DMS53 (cell line): ENCODE measurements around the gene DNAH17.
"Not testable (repeated sequence)": the region's sequence is repeated elsewhere in the genome, so short reads cannot be mapped to it uniquely, and the experiment has no call there.

ENCODE experiments used
- DNase-seq: peaks from one replicate; lab custom pipeline; 2025; lab: John Stamatoyannopoulos, UW

The DNAH17 gene

DNA sequence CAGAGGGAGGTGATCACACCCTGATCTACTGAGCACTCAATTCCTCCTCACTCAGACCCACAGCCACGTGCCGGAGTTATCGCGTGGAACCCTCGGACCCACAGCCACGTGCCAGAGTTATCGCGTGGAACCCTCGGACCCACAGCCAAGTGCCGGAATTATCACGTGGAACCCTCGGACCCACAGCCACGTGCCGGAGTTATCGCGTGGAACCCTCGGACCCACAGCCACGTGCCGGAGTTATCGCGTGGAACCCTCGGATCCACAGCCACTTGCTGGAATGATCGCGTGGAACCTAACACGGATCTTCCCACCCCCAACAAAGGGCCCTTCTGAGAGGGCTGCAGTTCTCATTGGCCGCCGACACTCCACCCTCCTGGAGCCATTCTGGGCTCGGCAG, 101.0 kb downstream of the DNAH17 start:
- DNase-seq, result no peak

DNA sequence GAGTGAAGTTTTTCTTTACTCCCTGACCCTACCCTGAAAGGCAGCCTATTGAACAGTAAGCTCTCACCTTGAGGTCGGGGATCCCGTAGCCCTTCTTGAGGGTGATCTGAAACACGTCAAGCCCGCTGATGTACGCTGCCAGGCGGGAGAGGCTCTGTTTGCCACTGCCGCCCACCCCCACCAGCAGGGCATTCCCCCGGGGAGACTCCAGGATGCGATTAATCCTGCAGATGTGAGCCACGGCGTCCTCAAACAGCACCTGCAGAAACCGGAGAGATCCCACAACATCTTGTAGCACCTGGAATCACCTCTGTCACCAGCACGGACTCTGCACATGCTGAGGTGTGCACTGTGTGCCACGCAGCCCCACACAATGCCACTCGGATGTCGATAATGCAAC, 102.0 kb downstream of the DNAH17 start:
- no peak for DNase-seq

DNA sequence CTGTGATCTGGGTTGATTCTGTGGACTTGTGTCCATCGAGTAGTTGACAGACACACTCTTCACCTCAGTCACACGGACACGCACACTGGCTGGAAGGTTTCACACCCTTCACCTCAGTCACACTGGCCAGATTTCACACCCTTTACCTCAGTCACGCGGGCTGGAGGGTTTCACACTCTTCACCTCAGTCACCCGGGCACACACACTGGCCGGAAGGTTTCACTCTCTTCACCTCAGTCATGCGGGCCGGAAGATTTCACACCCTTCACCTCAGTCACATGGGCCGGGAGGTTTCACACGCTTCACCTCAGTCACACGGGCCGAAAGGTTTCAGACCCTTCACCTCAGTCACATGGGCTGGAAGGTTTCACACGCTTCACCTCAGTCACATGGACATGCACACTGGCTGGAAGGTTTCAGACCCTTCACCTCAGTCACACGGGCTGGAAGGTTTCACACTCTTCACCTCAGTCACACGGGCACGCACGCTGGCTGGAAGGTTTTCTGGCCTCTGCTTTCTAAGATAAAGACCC, 102.5 kb downstream of the DNAH17 start:
- no peak for DNase-seq

DNA sequence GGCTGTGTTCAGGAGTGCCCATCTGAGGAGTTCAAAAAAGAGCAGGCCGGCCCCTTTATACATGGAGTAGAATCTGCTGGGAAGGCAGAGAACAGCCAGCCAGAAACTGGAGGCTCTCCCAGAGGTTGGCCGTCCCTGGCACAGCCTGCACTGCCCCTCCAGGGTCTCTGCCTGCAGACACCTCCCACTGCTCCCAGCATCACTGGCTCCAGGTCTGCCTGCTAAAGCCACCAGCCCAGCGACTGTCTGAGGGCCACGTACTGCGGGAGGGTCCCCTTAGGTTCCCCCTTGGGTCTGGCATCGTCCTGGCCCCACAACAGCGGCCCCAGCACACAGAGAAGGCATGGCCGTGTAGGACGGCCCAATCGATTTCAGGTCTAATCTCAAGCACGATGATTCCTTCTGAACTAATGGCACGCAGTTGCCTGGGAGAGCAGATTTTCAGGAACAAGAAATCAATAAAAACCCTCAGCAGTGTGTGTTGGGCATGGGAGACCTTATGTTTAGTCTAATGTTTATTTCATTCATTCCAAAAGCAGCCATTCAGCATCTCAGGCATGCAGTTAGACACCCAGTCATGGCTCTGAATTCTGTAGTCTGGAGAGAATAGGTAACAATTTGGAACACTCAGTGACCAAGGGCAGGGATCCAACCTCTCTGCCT, 103.1 kb downstream of the DNAH17 start:
- no peak for DNase-seq

DNA sequence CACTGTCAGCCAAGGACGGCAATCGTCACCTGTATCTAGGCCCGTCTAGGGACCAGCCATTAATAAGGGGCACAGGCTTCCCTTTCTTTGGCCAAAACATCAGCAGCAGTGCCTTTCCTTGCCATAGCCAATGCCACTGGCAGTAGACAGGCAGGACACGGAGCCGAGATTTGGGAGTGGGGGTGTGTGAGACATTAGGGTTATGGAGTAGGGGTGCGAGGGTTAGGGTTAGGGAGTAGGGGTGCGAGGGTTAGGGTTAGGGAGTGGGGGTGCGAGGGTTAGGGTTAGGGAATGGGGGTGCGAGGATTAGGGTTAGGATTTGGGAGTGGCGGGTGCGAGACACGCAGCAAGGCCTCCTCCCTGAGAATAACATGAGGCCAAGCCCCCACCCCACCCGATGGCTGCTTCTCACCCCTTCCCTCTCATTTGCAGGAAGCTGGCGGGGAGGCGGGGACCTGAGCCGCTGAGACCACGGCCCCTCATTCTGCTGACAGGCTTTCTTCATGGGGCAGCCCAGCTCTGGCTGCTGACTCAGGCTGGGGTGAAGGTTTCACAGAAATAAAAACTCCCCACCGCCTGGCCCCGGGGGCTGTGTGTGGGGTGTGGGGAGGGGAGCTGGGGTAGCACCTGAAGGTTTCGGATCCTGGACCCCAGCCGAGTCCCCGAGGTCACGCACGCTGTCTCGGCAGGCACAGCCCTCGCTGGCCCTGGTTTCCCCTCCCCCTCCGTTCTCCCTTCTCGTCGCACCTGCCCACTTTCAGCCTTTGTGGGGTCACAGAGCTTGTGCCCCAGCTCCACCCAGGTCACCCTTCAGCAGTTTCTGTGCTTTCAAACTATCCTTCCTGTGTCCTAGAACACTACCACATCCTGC, 104.9 kb downstream of the DNAH17 start:
- DNase-seq, result no peak

DNA sequence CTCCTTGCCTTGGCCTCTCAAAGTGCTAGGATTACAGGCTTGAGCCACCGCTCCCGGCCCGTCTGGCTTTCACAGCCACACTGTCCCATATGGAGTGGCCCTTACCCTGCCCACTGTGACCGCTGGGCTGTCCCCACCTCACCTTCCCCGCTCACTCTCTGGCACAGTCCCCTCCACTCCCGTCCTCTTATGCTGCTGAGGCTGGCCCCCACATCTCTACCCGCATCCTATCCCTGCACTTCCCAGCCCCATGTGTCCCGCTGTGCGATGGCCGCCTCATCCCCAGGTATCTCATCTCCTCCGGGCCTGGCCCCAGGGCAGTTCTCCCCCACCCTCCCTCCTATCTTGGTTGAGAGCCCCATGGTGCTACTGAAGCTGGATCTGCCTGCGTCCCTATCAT, 105.6 kb downstream of the DNAH17 start:
- no peak for DNase-seq

DNA sequence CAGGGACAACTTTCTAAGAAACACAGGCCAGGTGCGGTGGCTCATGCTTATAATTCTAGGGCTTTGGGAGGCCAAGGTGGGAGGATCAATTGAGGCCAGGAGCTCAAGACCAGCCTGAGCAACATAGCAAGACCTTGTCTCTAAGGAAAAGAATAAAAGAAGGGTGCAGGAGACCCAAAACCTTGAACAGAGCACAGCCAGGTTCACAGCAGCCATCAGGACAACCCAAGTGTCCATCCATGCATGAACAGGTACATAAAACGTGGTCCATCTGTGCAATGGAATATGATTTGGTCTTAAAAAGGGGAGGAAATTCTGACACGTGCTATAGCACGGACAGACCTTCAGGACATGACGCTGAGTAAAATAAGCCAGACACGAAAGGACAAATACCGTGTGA, 107.8 kb downstream of the DNAH17 start:
- no peak for DNase-seq

DNA sequence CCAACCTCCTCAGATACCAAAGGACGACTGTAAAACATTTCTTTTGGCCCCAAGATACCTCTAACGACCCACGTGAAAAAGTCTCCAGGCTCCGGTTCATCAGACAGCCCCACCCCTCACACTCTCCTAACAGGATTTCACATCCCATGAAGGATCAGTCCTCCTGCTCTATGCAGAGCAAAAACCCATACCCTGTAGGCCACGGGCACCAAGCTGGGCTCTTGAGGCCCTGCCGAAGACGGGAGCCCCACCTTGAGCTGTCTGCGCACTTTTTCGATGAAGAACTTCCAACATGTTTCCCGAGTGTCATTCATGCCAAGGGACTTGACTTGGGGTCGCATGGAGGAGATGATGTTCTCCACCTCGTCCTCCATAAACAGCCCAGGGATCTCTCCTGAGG, 108.8 kb downstream of the DNAH17 start:
- no peak for DNase-seq

DNA sequence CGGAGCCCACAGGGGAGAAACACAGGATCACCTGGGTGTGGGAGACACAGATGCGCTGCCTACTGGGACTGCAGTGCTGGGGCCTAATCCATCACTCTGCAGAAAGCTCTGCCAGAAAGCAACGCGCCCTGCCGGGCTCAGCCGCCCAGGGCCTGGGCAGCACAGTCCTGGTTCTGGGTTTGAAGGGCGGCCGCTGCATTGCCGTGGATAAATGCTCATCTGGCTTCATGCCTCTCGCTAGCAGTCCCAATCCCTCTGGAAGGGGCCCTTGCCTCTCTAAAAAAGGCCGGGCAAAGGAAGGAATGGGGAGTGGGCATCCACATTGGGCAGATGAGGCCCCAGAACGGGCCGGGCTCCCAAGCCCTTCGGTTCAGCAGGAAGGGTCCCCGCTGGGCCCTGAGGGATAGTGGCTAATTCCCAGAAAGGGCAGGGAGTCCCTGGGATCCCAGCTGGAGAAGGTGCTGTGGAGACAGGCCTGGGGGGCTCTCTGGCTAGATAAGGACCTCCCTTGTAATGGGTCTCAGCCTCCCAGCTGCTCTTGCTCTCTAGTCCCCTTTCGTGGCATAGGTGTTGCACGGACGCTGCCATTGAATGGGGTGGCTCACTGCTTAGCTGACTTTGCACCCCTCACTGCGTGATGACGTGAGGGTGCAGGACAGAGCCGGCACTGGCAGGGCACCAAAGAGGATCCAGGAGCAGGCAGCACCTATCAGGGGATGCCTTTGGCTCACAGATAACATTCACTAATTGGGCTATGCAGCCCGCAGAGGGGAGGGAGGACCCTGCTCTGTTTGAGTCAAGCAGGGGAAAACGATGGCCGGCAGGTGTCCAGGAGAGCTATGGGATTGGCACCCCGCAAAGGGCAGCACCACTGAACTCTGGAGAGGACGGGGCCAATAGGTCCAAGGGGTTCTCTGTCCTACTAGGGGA, 110.1 kb downstream of the DNAH17 start:
- DNase-seq, result no peak

DNA sequence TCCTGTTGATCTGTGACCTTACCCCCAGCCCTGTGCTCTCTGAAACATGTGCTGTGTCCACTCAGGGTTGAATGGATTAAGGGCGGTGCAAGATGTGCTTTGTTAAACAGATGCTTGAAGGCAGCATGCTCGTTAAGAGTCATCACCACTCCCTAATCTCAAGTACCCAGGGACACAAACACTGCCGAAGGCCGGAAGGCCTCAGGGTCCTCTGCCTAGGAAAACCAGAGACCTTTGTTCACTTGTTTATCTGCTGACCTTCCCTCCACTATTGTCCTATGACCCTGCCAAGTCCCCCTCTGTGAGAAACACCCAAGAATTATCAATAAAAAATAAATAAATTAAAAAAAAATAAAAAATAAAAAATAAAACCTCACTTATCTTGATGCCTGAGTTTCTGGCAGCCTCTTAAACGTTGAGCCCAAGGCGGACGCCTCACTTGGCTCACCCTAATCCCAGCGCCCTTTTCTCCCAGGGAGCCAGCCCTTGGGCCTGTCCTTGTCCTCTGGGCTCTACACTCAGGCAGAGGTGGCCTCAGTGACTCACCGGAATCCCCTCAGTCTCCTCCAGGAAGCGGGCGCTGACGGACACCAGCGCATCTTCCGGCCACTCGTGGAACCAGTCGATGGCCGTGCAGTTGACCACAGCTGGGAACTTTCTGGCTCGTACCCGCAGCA, 110.9 kb downstream of the DNAH17 start:
- not testable (repeated sequence) for DNase-seq

DNA sequence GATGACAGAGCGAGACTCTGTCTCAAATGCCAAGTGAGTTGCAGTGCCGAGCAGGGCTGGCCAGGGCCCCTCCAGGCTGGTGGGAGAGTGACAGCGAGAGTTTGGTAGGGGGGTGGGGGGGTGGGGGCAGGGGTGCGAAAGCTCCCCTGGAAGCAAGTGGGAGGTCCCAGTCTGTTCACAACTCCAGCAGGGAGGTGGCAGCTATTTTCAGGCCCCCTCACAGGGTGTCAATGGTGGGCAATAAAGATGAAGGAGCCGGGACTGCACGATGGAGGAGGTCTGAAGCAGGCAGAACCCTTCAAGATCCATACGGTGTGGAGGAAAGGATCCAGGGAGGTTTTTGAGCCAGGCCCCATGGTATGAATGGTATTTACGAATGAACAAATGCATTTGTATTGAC, 115.0 kb downstream of the DNAH17 start:
- no peak for DNase-seq

DNA sequence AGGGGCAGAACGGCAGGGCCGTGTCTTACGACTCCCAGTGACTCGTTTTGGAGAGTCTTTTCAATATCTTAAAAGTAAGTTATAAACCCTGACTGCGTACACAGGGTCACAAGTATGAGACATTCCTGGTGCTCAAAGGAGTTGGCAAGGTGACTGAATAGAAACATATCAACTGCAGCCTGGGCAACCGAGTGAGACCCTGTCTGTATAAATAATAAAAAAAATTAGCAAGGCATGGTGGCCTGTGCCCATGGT, 115.5 kb downstream of the DNAH17 start:
- no peak for DNase-seq

DNA sequence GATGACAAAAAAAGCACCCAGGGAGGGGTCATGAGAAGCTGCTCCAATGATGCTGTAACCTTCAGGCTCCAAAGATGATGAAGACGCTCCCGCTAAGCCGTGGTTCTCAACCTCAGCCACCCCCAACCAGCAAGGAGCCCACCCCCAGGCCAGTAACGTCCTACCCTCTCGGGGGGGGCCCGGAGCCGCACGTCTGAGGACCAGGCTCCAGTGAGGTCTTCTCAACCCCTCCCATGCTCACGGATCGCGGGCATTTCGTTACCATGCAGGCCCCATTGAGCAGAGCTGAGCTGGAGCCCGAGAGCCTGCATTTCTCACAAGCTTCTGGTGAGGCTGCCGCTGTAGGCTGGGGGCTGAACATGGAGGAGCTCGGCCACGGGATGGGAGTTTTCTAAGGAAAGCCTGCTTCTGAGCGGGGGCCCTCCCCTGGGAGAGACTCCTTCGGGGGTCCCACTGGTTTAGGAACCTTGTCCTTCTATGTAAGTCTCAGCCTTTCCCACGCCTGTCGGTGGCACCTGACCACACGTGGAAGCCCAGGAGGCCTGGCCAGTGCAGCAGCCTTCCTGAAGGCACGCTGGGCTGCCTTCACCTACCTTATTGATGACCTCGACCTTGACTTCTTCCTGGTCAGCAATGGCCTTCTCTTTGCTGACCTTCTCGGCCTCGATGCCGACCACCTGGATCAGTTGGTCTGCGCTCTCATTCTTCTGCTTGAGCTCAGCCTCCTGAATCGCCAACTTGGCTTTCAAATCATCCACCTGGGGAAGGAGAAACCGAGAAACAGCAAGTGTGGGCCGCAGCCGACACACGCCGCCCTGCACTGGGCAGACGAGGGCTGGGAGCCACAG, 116.0 kb downstream of the DNAH17 start:
- DNase-seq, result no peak

DNA sequence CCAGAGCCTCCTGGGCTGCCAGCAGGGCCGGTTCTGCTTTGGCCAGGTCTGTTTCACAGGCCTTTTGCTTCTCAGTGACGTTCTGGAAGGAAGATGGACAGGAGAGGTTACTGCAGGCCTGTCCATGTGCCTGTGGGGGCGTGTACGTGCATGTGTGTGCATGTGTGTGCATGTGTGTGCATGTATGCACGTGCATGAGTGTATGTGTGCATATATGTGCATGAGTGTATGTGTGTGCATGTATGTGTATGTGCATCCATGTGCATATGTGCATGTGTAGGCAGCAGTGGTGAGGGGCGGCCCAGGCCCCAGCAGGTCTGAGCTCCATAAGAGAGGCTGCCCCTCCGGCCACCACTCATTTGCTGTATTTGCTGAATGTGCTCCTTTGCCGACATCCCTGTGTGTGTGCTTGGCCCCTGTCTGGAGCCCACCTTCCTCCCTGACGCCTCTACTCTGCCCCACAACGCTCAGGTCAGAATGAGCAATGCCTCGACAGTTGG, 117.0 kb downstream of the DNAH17 start:
- no peak for DNase-seq

DNA sequence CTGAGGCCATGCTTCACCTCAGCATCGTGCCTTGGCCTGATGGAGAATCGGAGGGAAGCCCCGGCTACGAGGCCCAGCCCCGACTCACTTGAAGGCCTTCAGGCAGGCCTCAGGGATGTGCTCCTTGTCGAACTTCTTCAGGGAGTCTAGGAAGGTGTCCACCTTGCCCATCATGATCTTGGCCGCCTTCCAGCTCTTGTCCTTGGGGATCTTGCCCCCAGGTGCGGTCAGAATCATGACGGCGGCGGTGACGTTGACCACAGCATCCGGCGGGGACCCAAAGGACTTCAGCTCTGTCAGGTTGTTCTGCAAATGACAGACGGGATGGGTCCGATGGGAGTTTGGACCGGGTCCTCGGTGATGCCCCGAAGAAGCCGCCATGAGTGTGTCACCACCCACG, 117.5 kb downstream of the DNAH17 start:
- DNase-seq, result no peak

DNA sequence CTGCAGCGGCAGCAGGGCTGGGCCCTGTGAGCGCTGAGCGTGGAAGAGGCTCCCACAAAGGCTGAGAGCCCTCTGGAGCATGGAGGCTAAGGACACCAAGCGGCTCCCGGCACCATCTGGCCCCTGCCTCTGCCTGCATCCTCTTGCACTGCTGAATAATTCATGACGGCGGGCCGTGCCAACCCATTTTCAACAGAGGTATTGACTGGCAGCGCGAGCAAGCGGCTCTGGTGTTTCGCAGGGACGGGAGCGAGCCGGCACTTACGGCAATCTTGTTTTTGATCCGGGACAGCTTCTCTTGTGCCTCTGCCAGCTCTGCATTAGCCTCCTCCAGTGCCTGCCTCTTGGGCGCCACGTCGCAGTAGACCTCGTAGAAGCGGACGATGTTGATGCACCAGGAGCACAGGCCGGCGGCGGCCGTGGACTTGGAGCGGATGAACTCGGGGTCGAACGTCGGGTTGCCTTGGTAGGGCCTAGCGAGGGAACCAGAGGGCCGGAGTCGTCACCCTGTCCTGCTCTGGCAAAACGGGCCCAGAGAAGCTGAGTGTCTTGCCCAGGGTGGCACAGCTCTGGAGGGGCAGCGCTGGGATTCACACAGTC, 118.4 kb downstream of the DNAH17 start:
- DNase-seq, result no peak

DNA sequence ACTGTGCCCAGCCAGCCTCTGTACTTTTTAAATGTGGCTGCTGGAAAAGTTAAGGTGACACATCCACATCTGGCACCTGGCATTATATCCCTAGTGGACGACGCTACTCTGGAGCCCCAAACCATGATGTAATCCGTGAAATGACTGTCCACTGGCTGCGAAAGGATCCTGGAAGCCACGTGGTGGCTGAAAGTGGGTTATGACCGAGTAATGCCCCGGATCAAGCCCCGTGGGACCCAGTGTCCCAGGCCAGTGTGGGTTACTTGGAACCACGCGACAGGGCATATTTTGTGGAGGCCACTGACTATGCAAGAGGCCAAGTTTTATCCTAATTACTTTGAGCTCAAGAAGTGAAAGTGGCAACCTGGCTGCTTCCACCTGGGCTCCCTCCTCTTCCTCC, 119.1 kb downstream of the DNAH17 start:
- no peak for DNase-seq

DNA sequence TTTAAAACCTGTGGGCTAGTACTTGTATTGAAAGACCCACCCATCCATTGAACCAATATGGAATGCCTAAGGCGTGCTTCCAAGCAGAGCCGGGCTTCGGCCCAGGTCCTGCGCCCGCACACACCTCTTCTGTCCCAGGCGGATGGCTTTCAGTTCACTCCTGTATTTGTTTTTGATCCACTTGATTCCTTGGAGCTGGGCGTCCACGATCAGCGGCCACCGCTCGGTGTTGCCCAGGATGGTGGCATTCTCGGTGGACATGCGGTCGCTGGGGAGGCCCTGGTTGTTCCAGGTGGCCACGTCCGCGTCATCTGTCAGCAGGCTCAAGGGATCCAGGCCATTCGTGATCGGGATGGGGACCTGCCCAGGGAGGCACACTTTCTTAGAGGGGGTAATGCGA, 122.8 kb downstream of the DNAH17 start:
- DNase-seq, result no peak

DNA sequence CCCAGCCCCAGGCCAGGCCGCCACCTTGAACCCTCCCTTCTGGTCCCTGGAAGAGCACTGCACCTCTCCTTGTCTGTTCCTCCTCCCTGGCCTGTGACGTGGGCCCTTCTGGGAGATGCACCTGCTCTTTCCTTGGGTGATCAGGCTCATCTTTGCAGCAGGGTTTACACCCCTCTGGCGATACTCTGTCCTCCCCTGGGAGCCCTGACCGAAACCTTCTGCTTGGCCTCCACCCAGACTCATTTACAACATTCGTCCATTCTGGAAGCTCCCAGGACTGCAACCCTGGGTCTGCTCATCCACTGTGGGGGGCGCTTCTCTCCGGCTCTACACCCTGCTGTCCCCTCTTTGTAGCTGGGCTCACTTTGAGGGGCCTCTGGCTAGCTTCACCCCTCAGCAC, 125.4 kb downstream of the DNAH17 start:
- no peak for DNase-seq

DNA sequence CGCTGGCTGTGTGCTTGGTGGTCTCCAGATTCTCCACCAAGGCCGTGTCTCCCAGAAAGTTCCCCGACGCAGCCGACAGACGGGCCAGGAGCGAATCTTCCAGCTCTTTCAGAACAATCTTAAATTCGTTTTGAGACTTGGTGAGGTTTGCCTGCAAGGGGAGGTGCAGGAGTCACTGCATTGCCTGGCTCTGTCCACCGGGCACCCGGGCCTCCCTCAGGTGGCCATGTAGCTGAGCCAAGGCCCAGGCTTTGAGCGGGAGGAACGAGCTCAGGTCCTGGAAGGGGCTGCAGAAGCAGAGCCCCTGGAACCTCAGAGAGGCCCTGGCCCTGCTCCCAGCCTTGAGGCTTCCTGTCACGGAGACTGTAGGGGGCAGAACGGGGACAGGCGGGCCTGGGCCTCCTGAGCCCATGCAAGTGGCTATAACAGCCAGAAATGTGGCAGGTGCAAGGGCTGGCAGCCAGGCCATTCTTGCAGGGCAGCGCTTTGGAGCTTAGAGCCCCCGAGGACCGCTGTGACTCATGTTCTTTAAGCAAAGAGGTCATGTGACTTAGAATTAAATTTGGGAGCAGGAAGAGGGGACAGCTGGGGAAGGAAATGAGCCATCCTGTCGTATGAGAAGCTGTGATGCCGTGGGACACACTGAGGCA, 126.4 kb downstream of the DNAH17 start:
- no peak for DNase-seq
